Embryonic facial prominence (tissue), 1 donor: ENCODE results near the gene CFAP73.

ENCODE experiments used
- DNase-seq: peaks from one replicate; pipeline ENCODE4 v3.0.0-alpha.2; 2016; ENCODE audit errors: extremely low spot score

Gene CFAP73

GRCh38 chr12:113142173-113142885, 7.2 kb upstream of the CFAP73 start:
- DNase-seq = no peak

DNA sequence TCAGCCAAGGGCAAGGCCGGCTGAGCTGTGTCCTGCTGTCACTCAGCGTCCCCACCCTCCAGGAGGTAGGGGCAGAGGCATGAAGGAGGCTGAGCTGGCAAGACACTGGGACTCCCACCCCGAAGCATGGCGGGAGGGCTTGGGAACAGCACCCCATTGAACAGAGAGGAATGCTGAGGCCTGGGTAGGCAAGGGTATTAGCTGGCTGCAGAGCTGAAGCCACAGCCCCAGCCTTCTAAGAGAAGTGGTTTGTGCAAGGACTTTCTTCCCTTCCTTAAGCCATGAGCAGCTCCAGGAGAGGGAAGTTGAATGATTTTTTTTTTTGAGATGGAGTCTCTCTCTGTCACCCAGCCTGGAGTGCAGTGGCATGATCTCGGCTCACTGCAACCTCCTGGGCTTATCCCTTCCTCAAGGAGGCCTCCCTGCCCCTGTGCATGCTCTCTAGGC, 6.6 kb upstream of the CFAP73 start:
- DNase-seq = no peak

DNA sequence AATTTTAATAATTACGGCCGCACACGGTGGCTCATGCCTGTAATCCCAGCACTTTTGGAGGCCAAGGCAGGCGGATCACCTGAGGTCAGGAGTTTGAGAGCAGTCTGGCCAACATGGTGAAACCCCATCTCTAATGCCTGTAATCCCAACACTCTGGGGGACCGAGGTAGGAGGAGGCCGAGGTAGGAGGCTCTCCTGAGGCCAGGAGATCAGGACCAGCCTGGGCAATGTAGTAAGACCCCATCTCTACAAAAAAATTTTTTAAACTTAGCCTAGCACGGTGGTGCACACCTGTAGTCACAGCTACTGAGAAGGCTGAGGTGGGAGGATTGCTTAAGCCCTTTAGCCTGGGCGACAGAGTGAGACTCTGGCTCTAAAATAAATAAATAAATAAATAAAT, 5.6 kb upstream of the CFAP73 start:
- DNase-seq = no peak

- DNase-seq = no peak
These were observed 4.7 kb upstream of the CFAP73 start for GRCh38 chr12:113144806-113145205.

GRCh38 chr12:113145720-113146551, 3.6 kb upstream of the CFAP73 start:
- no peak for DNase-seq

DNA sequence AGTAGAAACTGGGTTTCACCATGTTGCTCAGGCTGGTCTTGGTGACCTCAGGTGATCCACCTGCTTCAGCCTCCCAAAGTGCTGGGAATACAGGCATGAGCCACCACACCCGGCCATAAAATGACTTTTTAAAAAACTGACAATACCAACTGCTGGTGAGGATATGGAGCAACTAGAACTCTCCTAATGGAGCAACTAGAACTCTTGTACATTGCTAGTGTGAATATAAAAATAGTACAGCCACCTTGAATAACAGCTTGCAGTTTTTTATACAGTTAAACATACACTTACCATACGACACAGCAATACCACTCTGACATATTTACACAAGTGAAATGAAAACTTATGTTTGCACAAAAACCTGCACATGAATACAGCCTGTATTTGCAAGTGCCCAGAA, 2.5 kb upstream of the CFAP73 start:
- DNase-seq = no peak

- DNase-seq = no peak
These were observed 2.1 kb downstream of the CFAP73 start for GRCh38 chr12:113151655-113152054.

DNA sequence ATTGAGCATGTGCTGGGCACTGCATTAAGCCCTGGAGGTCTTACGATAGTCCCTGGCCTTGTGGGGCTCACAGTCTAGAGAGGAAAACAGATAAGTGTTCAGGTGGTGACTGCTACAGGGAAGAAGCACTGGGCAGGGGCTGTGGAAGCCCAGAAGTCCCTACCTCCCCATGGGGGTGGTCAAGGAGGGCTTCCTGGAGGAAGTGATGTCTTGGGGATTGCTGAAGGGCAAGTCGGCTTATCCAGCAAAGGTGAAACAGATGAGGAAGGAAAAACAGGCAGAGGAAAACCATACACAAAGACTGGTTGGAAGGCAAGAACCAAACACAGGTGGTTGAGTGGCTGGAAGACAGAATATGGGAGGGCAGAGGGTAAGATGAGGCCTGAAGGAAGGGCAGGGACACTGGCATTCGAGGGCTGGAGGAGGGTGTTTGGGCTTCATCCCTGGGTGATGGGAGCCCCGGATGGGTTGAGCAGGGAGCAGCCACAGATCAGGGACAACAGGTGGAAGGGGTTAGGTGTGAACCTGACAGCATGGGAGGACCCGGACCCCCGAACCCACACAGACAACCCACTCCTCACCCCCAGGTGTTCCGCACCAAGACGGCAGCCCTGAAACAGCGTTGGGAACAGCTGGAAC, 2.8 kb downstream of the CFAP73 start:
- no peak for DNase-seq

GRCh38 chr12:113152835-113153814, 3.6 kb downstream of the CFAP73 start:
- no peak for DNase-seq

- no peak for DNase-seq
These were observed 4.9 kb downstream of the CFAP73 start for GRCh38 chr12:113154351-113154973.

GRCh38 chr12:113155060-113155459, 5.5 kb downstream of the CFAP73 start:
- DNase-seq = no peak

- DNase-seq = no peak
These were observed 6.1 kb downstream of the CFAP73 start for GRCh38 chr12:113155646-113156045.

GRCh38 chr12:113157218-113157859, 7.8 kb downstream of the CFAP73 start:
- DNase-seq = no peak

DNA sequence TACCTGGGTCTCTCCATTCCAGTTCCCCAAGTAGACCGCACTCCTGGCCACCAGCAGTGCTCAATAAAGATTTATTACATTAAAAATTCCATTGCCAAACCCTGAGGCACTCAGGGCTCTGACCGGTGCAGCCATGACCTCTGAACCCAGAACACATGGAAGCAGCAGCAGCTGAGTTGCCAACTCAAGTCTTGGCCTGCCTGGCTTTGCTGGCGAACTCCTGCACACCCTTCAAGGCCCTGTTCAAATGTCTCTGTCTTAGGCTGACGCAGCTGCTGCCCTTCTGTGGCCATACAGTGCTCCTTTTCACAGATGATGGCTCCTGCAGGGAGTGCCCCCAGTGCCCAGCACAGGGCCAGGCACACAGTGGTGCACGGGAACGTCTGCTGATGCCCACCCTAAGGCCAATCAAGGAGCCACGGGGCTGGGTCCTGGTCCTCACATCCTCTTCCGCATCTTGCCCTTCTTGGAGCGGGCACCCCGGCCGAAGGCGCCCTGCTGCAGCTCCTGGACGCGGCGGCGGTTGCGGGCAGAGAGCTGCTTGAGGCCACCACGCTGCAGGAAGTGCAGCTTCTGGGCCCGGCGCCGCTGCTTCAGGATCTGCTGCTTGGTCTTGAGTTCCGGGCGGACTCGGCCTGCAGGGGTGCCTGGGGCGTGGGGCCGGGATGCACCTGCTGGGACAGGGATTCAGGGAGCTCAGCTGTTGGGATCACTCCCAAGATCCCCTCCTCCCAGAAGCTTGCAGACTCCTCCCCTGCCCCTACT, 9.1 kb downstream of the CFAP73 start:
- no peak for DNase-seq

DNA sequence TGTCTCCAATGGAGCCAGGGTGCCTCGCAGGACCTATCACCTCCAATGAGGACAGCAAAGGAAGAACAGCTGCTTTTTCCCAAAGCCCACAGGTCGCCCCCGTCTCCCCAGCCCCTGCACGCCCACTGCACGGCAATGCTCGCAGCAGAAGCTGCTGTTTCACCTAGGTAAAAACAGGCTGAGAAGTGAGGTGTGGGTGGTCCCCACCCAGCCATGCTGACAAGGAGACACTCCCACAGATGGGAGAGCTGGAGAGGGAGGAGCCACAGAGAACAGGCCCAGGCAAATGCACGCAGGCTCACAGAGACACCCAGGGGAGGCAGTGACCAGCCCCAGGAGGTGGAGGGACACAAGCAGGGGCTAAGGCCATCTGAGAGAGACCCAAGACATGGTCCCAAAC, 10.4 kb downstream of the CFAP73 start:
- DNase-seq = no peak

GRCh38 chr12:113161415-113162016, 12.0 kb downstream of the CFAP73 start:
- no peak for DNase-seq

- DNase-seq = no peak
These were observed 12.8 kb downstream of the CFAP73 start for GRCh38 chr12:113162102-113163029.

- DNase-seq = no peak
These were observed 13.5 kb downstream of the CFAP73 start for GRCh38 chr12:113163030-113163360.
